Measurements from ENCODE around the gene ZSWIM1.

Gene ZSWIM1

DNA sequence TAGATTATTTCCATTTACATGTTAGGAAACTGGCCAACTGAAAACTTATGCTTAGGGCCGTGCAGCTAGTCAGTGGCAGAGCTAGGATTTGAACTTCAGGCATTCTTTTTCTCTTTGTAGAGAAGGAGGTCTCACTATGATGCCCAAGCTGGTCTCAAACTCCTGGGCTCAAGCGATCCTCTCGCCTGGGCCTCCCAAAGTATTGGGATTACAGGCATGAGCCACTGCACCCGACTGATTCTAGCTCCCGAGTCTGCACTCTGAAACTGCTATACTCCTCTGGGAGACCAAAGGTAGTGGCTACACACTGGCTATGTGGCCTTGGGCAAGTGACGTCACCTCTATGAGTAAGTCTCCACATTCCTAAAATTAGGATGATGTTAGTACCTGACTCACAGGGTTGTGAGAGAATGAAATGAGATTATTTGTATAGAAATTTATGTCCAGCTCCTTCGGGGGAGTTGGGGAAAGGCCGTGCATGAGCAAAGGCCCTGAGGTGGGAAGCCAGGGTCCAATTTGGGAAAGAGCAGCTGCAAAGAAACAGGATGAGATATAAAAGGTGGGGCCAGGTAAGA, 24.6 kb downstream of the ZSWIM1 start:
- TF ChIP-seq CTBP1 (IDR thresholded peaks at IDR 0.05; ENCODE audit: borderline replicate concordance) (no peak), NFRKB (IDR thresholded peaks at IDR 0.05) (no peak), ELF4 (IDR thresholded peaks at IDR 0.05) (no peak), HDGF (IDR thresholded peaks at IDR 0.05; ENCODE audit: borderline replicate concordance) (no peak), ZNF384 (IDR thresholded peaks at IDR 0.05) (no peak), FOXK2 (IDR thresholded peaks at IDR 0.05) (no peak)
- TF ChIP-seq, protein P1, sequence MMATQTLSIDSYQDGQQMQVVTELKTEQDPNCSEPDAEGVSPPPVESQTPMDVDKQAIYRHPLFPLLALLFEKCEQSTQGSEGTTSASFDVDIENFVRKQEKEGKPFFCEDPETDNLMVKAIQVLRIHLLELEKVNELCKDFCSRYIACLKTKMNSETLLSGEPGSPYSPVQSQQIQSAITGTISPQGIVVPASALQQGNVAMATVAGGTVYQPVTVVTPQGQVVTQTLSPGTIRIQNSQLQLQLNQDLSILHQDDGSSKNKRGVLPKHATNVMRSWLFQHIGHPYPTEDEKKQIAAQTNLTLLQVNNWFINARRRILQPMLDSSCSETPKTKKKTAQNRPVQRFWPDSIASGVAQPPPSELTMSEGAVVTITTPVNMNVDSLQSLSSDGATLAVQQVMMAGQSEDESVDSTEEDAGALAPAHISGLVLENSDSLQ (IDR thresholded peaks at IDR 0.05): no peak
- ChIA-PET POLR2A (interaction anchor here (0.7 to 3.0 kb wide), 10 partner anchors 14 to 72 kb away, joined by 3 to 16 read pairs (median 4); partner anchors contain the start of genes CTSA, SNX21 and ZSWIM1), CTCF (no interaction called here)
- DNase-seq (ENCODE audit: extremely low spot score): no peak

DNA sequence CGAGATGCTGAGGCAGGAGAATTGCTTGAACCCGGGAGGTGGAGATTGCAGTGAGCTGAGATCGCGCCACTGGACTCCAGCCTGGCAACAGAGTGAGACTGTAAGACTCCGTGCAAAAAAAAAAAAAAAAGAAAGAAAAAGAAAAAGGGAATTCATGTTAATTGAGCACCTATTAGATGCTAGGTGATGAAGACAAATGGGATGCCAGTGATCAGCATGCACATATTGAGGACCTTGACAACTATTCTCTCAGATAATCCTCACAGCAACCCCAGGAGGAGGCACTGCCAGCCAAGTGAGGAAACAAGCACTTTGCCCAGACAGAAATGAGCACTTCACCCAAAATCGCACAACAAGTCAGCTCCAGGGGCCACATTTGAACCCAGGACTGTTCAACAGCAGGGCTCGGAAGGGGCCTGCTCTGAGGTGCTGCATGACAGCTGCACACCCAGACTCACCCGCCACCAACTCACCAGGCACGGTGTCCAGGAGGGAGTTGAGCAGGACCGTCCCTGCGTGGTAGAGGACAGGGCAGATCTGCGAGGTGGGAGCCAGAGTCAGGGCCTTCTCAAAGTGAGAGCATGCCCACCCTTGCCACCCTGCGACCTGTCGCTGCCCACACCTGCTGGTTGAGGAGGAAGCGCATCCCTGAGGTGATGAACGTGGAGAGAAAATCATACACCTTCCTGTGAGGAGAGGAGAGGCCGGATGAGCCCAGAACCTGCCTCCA, 26.4 kb downstream of the ZSWIM1 start:
- TF ChIP-seq SUZ12 (IDR thresholded peaks at IDR 0.05): no peak
- no peak for TF ChIP-seq L3MBTL2 (conservative IDR thresholded peaks at IDR 0.05)
- TF ChIP-seq FOXA1 (IDR thresholded peaks at IDR 0.05): no peak
- TF ChIP-seq BHLHE40 (IDR thresholded peaks at IDR 0.05; ENCODE audit: borderline replicate concordance): no peak
- TF ChIP-seq ZNF384 (IDR thresholded peaks at IDR 0.05): no peak
- no peak for TF ChIP-seq ELF4 (IDR thresholded peaks at IDR 0.05)
- no peak for TF ChIP-seq FOXK2 (IDR thresholded peaks at IDR 0.05)
- no peak for DNase-seq (ENCODE audit: extremely low spot score)
- ChIA-PET POLR2A (interaction anchor here (3.0 kb wide), 1 partner anchor 26 kb away, joined by 16 read pairs; the partner anchor contains the start of gene ZSWIM1), CTCF (interaction anchor here (0.9 kb wide), 1 partner anchor 63 kb away, joined by 4 read pairs; no protein-coding TSS in a partner anchor)

DNA sequence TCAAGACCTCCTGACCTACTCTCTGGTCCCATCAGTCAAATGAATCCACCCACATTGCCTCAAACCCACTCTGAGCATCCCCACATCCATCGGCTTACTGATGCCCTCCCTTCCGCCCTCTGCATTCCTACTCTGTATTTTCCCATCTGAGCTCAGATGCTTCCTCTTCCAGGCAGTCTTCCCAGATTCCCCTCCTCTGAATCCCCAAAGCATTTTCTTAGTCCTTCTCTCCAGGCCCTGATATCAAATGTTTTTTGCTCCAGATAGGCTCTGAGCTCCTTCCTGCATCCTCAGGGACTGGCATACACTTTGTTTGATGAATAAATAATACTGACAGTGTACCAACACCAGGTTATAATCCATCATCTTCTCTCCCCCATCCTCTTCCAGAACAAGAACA, 27.1 kb downstream of the ZSWIM1 start:
- CTCF ChIA-PET: interaction anchor here (0.9 kb wide), 1 partner anchor 62 kb away, joined by 4 read pairs; no protein-coding TSS in a partner anchor
- DNase-seq (ENCODE audit: extremely low spot score): no peak
- POLR2A ChIA-PET: no interaction called here
- TF ChIP-seq CTBP1 (IDR thresholded peaks at IDR 0.05; ENCODE audit: borderline replicate concordance) (no peak), HDGF (IDR thresholded peaks at IDR 0.05; ENCODE audit: borderline replicate concordance) (no peak), TARDBP (IDR thresholded peaks at IDR 0.05) (no peak), ZNF384 (IDR thresholded peaks at IDR 0.05) (no peak), SUZ12 (IDR thresholded peaks at IDR 0.05) (no peak), SP1 (IDR thresholded peaks at IDR 0.05) (no peak), L3MBTL2 (conservative IDR thresholded peaks at IDR 0.05) (no peak), FOXA1 (IDR thresholded peaks at IDR 0.05) (no peak), LEF1 (IDR thresholded peaks at IDR 0.05; ENCODE audit: borderline replicate concordance) (no peak), NFRKB (IDR thresholded peaks at IDR 0.05) (no peak), ELF4 (IDR thresholded peaks at IDR 0.05) (no peak), ARNT (IDR thresholded peaks at IDR 0.05) (no peak)
- TF ChIP-seq, protein P1 (IDR thresholded peaks at IDR 0.05): no peak

DNA sequence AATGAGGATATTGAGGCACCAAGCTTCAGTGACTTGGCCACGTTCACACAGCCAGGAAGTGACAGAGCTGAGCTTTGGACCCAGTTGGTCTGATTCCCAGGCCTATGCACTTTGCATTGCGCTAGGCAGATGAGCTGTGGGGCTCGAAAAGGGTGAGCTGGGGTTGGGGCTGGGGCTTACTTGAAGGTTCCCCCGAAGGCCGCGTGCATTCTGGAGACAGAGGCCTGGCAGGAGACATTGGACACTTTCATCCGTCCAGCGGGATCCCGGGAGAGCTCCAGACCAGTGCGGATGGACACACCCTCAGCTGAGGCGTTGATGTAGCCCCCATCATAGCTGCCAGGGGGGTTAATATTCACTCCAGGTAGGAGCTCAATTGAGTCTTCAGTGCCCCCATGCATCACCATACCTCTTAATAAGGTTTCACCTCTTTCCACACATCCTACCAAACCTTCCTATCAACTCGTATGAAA, 28.3 kb downstream of the ZSWIM1 start:
- POLR2A ChIA-PET: interaction anchor here (0.7 to 1.2 kb wide), 3 partner anchors 18 to 52 kb away, joined by 3 to 4 read pairs (median 3); partner anchors contain the start of genes ACOT8, CTSA and ZSWIM3
- no peak for DNase-seq (ENCODE audit: extremely low spot score)
- TF ChIP-seq ARNT (IDR thresholded peaks at IDR 0.05) (no peak), BHLHE40 (IDR thresholded peaks at IDR 0.05; ENCODE audit: borderline replicate concordance) (no peak), HDGF (IDR thresholded peaks at IDR 0.05; ENCODE audit: borderline replicate concordance) (no peak), FOXK2 (IDR thresholded peaks at IDR 0.05) (no peak), LEF1 (IDR thresholded peaks at IDR 0.05; ENCODE audit: borderline replicate concordance) (no peak), SUZ12 (IDR thresholded peaks at IDR 0.05) (no peak), ELF4 (IDR thresholded peaks at IDR 0.05) (no peak), NFRKB (IDR thresholded peaks at IDR 0.05) (no peak), FOXM1 (IDR thresholded peaks at IDR 0.05; ENCODE audit: borderline replicate concordance) (no peak), ZNF384 (IDR thresholded peaks at IDR 0.05) (no peak), SP1 (IDR thresholded peaks at IDR 0.05) (no peak), FOXA1 (IDR thresholded peaks at IDR 0.05) (no peak), TARDBP (IDR thresholded peaks at IDR 0.05) (no peak), CTBP1 (IDR thresholded peaks at IDR 0.05; ENCODE audit: borderline replicate concordance) (no peak)
- TF ChIP-seq, protein P1 (IDR thresholded peaks at IDR 0.05): no peak
- CTCF ChIA-PET: no interaction called here

DNA sequence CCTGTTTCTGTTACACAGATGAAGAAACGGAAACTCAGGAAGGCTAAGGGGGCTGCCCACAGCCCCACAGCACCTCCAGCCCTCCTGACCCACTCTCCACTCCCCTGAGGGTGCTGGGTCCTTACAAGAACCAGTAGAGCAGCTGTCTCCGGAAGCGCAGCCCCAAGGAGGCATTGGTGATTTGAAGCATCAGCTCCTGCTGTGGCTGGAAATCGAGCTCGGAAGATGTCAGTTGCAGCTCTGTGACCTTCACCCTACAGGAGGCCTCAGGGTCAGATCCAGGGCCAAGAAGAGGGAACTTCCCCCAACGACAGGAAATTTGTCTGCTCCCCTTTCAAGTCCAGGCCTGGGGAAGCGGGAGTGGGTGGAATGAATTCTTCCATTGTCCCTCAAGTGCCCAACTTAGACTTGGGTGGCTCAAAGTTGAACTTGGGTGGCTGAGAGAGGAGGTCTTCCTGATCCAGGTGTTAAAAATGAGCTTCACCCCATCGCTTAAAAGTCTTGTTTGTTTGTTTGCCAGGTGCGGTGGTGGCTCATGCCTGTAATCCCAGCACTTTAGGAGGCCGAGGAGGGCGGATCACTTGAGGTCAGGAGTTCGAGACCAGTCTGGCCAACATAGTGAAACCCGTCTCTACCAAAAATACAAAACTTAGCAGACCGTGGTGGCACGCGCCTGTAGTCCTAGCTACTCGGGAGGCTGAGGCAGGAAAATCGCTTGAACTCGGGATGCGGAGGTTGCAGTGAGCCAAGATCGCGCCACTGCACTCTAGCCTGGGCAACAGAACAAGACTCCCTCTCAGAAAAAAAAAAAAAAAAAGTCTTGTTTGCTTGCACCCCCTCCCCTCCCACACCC, 29.0 kb downstream of the ZSWIM1 start:
- ChIA-PET CTCF (no interaction called here), POLR2A (interaction anchor here (0.7 to 1.6 kb wide), 7 partner anchors 15 to 53 kb away, joined by 3 to 6 read pairs (median 3); partner anchors contain the start of genes ACOT8, CTSA and ZSWIM3)
- DNase-seq (ENCODE audit: extremely low spot score): no peak
- TF ChIP-seq ELF4 (IDR thresholded peaks at IDR 0.05) (no peak), FOXM1 (IDR thresholded peaks at IDR 0.05; ENCODE audit: borderline replicate concordance) (no peak), SP1 (IDR thresholded peaks at IDR 0.05) (no peak), TARDBP (IDR thresholded peaks at IDR 0.05) (no peak), ARNT (IDR thresholded peaks at IDR 0.05) (no peak), L3MBTL2 (conservative IDR thresholded peaks at IDR 0.05) (no peak), NFRKB (IDR thresholded peaks at IDR 0.05) (no peak), ZNF384 (IDR thresholded peaks at IDR 0.05) (no peak)
